ENCODE data around the gene BEND6. TPM values are rescaled to one million over a fixed set of nuclear protein-coding genes. Genes with fewer than 3 reads are reported as not detected.

Gene BEND6
- total and polyA plus RNA-seq, 2 of the 13 experiments (the other 11 are each of a cell fraction or from before 2014, with no cell fraction given): 0.20 to 0.21 TPM

DNA sequence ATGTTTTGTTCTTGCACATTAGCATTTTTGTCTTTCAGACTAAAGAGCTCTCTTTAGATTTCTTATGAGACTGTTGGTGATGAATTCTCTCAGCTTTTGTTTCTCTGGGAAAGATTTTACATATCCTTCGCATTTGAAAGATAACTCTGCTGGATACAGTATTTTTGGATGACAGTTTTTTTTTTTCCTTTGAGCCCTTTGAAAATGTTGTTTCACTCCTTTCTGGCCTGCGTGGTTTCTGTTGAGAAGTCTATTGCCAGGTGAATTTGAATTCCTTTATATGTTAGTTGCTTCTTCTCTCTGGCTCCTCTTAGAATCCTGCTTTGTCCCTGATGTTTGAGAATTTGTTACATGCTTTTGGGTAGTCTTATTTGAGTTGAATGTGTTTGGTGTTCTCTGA lies 69.4 kb downstream of the BEND6 start (continued):
- TF ChIP-seq BRD4 (CRISPR knock-in tag; IDR thresholded peaks at IDR 0.05): no peak
- no peak for TF ChIP-seq ZNF441 (CRISPR knock-in tag; IDR thresholded peaks at IDR 0.05; ENCODE audit: borderline replicate concordance)

DNA sequence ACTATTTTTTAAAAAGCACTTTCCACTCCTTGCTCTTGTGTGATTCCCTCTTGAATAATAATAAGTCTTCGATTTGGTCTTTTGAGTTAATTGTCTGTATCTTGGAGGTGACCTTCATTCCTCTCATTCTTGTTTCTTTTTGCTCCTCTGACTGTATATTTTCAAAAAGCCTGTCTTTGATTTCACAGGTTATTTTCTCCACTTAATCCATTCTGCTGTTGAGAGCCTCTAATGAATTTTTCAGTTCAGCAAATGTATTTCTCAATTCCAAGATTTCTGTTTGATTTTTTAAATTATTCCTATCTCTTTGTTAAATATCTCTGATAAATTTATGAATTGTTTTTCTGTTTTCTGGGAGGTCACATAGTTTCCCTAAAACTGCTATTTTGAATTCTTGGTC lies 69.9 kb downstream of the BEND6 start:
- ChIA-PET POLR2A (no interaction called here), CTCF (ENCODE audit: low intra/inter-chr PET ratio, low total read pairs) (interaction anchor here (1.2 kb wide), 1 partner anchor 120 kb away, joined by 3 read pairs; no protein-coding TSS in a partner anchor)
- DNase-seq (ENCODE audit: low spot score) (no peak), FAIRE-seq (no peak), ATAC-seq (no peak)
- intact Hi-C loops (cut with micrococcal nuclease; ENCODE audit: unreplicated experiment): loop anchor here (10.0 kb wide), 1 partner anchor 290 kb away; the partner anchor contains the start of gene PRIM2
- TF ChIP-seq ZFP90 (CRISPR knock-in tag; IDR thresholded peaks at IDR 0.05; ENCODE audit: borderline replicate concordance) (no peak), ZNF160 (CRISPR knock-in tag; IDR thresholded peaks at IDR 0.05) (peak; percentile 97)
- H2AFZ ChIP-seq (ENCODE audit: low read length): no peak overlapping the region
- H3K36me3 ChIP-seq (replicated peaks in 1 of 2; ENCODE audit: control insufficient read depth in 1 of 2, insufficient read depth in 2 of 2, low read length in 2 of 2): no peaks in the 10 kb centered on the region
- H3K4me3 ChIP-seq (replicated peaks in 1 of 3; ENCODE audit: insufficient read depth in 1 of 3, low read depth in 2 of 3, low read length in 3 of 3): no peak overlapping the region
- no peaks in the 10 kb centered on the region for H3K79me2 ChIP-seq (ENCODE audit: insufficient read depth, low read length)
- H3K4me1 ChIP-seq (ENCODE audit: insufficient read depth, low read length): 0 out of 2 replicates have a peak, but pooled peaks cover 5% of the 10 kb centered on the region
- in situ Hi-C loops (cut with HindIII; ENCODE audit: extremely low pct_ligation_motif_present, low pct_unique_long_range_greater_than_20kb): loop anchor here (25.0 kb wide), 1 partner anchor 288 kb away; the partner anchor contains the start of gene PRIM2
- H3K9ac ChIP-seq (ENCODE audit: insufficient read depth, low read depth, low read length): no peak overlapping the region
- H3K4me2 ChIP-seq (ENCODE audit: low read depth, low read length): no peak overlapping the region
- no TSS peak for BruUV-seq (replicated peaks)
- H4K20me1 ChIP-seq (ENCODE audit: insufficient read depth, low read length): no peaks in the 10 kb centered on the region
- no peaks in the 10 kb centered on the region for H3K27me3 ChIP-seq (ENCODE audit: control insufficient read depth in 1 of 2, insufficient read depth in 2 of 2, low read length in 2 of 2)
- peaks cover 8% of the 10 kb centered on the region for H3K9me3 ChIP-seq (ENCODE audit: low read length)
- H3K27ac ChIP-seq (ENCODE audit: extremely low read length, insufficient read depth, low read length): no peak overlapping the region
- WGBS (ENCODE audit: low lambda C conversion rate): 2% methylated on average over 1 of the region's 1 CpG

DNA sequence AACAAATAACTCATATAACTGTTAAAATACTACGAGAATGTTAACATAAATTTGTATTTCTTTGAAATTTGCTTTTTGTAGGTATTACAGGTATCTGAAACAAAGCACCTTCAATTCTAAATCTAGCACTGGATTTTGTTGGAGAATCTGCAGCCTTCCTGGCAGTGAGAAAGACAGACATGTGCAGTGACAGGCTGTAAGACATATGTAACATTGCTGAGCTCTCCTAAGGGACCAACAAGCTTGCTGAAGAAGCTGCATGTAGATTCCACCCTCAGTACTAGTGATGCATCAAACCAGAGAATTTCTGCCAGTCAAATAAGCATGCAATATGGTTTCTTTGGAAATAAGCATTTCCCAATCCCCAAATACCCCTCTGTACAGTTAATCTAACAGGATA lies 71.1 kb downstream of the BEND6 start:
- POLR2A ChIA-PET: no interaction called here
- intact Hi-C loops (cut with micrococcal nuclease; ENCODE audit: unreplicated experiment) (loop anchor here (10.0 kb wide), 1 partner anchor 289 kb away; the partner anchor contains the start of gene PRIM2), in situ Hi-C loops (cut with HindIII; ENCODE audit: extremely low pct_ligation_motif_present, low pct_unique_long_range_greater_than_20kb) (loop anchor here (25.0 kb wide), 1 partner anchor 286 kb away; the partner anchor contains the start of gene PRIM2)
- no peaks in the 10 kb centered on the region for H3K79me2 ChIP-seq (ENCODE audit: insufficient read depth, low read length)
- no peaks in the 10 kb centered on the region for H4K20me1 ChIP-seq (ENCODE audit: insufficient read depth, low read length)
- H3K9me3 ChIP-seq (ENCODE audit: low read length): peaks cover 8% of the 10 kb centered on the region
- BruUV-seq (replicated peaks): no TSS peak
- no peak overlapping the region for H3K9ac ChIP-seq (ENCODE audit: insufficient read depth, low read depth, low read length)
- WGBS (ENCODE audit: low lambda C conversion rate): 4% methylated on average over 1 of the region's 1 CpG
- DNase-seq (ENCODE audit: low spot score) (no peak), ATAC-seq (no peak), FAIRE-seq (no peak)
- no peaks in the 10 kb centered on the region for H3K36me3 ChIP-seq (replicated peaks in 1 of 2; ENCODE audit: control insufficient read depth in 1 of 2, insufficient read depth in 2 of 2, low read length in 2 of 2)
- H3K4me3 ChIP-seq (replicated peaks in 1 of 3; ENCODE audit: insufficient read depth in 1 of 3, low read depth in 2 of 3, low read length in 3 of 3): no peak overlapping the region
- H2AFZ ChIP-seq (ENCODE audit: low read length): no peak overlapping the region
- no peak overlapping the region for H3K4me2 ChIP-seq (ENCODE audit: low read depth, low read length)
- H3K27me3 ChIP-seq (ENCODE audit: control insufficient read depth in 1 of 2, insufficient read depth in 2 of 2, low read length in 2 of 2): 0 out of 5 replicates have a peak, but pooled peaks cover 0 to 5% of the 10 kb centered on the region in 2 experiments
- no peak overlapping the region for H3K27ac ChIP-seq (ENCODE audit: extremely low read length, insufficient read depth, low read length)
- TF ChIP-seq, protein P1, sequence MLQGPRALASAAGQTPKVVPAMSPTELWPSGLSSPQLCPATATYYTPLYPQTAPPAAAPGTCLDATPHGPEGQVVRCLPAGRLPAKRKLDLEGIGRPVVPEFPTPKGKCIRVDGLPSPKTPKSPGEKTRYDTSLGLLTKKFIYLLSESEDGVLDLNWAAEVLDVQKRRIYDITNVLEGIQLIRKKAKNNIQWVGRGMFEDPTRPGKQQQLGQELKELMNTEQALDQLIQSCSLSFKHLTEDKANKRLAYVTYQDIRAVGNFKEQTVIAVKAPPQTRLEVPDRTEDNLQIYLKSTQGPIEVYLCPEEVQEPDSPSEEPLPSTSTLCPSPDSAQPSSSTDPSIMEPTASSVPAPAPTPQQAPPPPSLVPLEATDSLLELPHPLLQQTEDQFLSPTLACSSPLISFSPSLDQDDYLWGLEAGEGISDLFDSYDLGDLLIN (CRISPR knock-in tag; IDR thresholded peaks at IDR 0.05; ENCODE audit: borderline replicate concordance): no peak
- TF ChIP-seq ZNF792 (CRISPR knock-in tag; IDR thresholded peaks at IDR 0.05) (no peak), SP4 (CRISPR knock-in tag; IDR thresholded peaks at IDR 0.05) (no peak), SATB2 (CRISPR knock-in tag; IDR thresholded peaks at IDR 0.05) (no peak), ZIK1 (CRISPR knock-in tag; IDR thresholded peaks at IDR 0.05; ENCODE audit: borderline replicate concordance, low read depth) (no peak), SRSF1 (optimal IDR thresholded peaks at IDR 0.05; ENCODE audit: low read depth, low read length) (no peak), YEATS4 (CRISPR knock-in tag; IDR thresholded peaks at IDR 0.05; ENCODE audit: borderline replicate concordance) (no peak)
- TF ChIP-seq, protein P2, sequence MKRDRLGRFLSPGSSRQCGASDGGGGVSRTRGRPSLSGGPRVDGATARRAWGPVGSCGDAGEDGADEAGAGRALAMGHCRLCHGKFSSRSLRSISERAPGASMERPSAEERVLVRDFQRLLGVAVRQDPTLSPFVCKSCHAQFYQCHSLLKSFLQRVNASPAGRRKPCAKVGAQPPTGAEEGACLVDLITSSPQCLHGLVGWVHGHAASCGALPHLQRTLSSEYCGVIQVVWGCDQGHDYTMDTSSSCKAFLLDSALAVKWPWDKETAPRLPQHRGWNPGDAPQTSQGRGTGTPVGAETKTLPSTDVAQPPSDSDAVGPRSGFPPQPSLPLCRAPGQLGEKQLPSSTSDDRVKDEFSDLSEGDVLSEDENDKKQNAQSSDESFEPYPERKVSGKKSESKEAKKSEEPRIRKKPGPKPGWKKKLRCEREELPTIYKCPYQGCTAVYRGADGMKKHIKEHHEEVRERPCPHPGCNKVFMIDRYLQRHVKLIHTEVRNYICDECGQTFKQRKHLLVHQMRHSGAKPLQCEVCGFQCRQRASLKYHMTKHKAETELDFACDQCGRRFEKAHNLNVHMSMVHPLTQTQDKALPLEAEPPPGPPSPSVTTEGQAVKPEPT (CRISPR knock-in tag; IDR thresholded peaks at IDR 0.05; ENCODE audit: low read depth): no peak
- H3K4me1 ChIP-seq (ENCODE audit: insufficient read depth, low read length): 0 out of 2 replicates have a peak, but pooled peaks cover 5% of the 10 kb centered on the region
- CTCF ChIA-PET (ENCODE audit: low intra/inter-chr PET ratio, low total read pairs): no interaction called here
